GM12878 (cell line): ENCODE results near the gene ELAVL1.

Source experiments
- BMI1 ChIP-seq: fragments of 450-650 bp; IDR thresholded peaks from 2 replicates; pipeline ENCODE4 v1.6.1; 2016; ENCODE audit warnings: mild to moderate bottlenecking, moderate library complexity, borderline replicate concordance
- CHD1 ChIP-seq: IDR thresholded peaks from 2 replicates; pipeline ENCODE4 v1.6.1; 2012; ENCODE audit warnings: low read depth, low read length, improper control_type of control experiment
- POLR2A ChIP-seq: IDR thresholded peaks from 2 replicates; pipeline ENCODE4 v1.6.1; 2011; ENCODE audit warnings: low read depth, mild to moderate bottlenecking, low read length
- TCF7 ChIP-seq: IDR thresholded peaks from 2 replicates; pipeline ENCODE4 v1.6.1; 2014; ENCODE audit warnings: antibody characterized with exemption, borderline replicate concordance

GRCh38 chr19:7923295-7924191 is 81.9 kb downstream of the ELAVL1 start:
- TF ChIP-seq BMI1 (no peak), POLR2A (no peak), TCF7 (no peak), CHD1 (no peak)
